Measurements from ENCODE around the gene PLEK.

DNA sequence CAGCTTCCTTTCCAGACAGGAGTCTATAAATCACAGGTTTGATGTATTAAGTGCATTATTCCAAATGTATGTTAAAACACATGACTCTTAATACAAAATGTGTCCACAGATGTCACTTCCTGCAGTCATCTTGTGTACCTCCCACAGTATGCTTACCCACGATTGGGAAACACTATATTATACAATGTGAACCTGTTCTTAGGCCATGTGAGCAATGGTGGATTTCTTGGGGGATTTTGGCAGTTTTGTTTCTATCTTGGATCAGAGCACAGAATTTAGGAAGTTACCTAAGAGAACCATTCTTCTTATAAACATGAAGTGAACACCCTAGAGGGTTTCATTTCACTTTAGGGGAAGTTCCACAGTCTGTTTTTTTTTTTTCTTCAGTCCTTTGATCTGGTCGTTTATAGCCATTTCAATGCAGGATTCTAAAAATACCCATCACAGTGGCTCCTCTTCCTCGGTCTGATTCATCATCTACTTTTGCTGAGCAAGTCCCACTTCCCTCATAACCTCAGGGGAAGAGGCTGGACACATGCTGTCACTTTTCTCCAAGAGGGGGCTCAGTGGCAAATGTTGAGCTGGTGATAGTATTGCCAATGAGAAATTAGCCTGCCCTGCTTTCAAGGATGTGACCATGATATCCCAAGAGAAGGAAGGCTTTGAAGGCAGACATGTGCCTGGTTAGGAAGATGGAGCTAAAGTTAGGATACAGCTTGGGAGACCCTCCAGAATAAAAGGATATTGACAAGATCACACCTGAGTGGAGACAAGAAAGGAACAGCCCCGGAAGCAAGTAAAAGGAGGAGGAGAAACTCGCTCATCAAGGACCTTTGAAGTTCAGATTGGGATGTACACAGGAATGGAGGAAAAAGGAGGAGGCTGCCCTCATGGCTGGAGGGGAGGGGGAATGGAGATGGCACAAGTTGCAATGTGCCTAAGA is 22.6 kb downstream of the PLEK start:
- no peak for TF ChIP-seq FOXJ3 (CRISPR knock-in tag; IDR thresholded peaks at IDR 0.05)
- TF ChIP-seq, protein P1, sequence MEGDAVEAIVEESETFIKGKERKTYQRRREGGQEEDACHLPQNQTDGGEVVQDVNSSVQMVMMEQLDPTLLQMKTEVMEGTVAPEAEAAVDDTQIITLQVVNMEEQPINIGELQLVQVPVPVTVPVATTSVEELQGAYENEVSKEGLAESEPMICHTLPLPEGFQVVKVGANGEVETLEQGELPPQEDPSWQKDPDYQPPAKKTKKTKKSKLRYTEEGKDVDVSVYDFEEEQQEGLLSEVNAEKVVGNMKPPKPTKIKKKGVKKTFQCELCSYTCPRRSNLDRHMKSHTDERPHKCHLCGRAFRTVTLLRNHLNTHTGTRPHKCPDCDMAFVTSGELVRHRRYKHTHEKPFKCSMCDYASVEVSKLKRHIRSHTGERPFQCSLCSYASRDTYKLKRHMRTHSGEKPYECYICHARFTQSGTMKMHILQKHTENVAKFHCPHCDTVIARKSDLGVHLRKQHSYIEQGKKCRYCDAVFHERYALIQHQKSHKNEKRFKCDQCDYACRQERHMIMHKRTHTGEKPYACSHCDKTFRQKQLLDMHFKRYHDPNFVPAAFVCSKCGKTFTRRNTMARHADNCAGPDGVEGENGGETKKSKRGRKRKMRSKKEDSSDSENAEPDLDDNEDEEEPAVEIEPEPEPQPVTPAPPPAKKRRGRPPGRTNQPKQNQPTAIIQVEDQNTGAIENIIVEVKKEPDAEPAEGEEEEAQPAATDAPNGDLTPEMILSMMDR (IDR thresholded peaks at IDR 0.05): no peak
- no peak for TF ChIP-seq TCF12 (IDR thresholded peaks at IDR 0.05)
- TF ChIP-seq EZH2phosphoT487 (IDR thresholded peaks at IDR 0.05; ENCODE audit: borderline replicate concordance, low read depth): no peak
- TF ChIP-seq POLR2AphosphoS5 (IDR thresholded peaks at IDR 0.05; ENCODE audit: low read depth, low read length): no peak
- TF ChIP-seq, protein P2, sequence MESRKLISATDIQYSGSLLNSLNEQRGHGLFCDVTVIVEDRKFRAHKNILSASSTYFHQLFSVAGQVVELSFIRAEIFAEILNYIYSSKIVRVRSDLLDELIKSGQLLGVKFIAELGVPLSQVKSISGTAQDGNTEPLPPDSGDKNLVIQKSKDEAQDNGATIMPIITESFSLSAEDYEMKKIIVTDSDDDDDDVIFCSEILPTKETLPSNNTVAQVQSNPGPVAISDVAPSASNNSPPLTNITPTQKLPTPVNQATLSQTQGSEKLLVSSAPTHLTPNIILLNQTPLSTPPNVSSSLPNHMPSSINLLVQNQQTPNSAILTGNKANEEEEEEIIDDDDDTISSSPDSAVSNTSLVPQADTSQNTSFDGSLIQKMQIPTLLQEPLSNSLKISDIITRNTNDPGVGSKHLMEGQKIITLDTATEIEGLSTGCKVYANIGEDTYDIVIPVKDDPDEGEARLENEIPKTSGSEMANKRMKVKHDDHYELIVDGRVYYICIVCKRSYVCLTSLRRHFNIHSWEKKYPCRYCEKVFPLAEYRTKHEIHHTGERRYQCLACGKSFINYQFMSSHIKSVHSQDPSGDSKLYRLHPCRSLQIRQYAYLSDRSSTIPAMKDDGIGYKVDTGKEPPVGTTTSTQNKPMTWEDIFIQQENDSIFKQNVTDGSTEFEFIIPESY (IDR thresholded peaks at IDR 0.05; ENCODE audit: borderline replicate concordance, low read depth): no peak
- no peak for TF ChIP-seq YY1 (IDR thresholded peaks at IDR 0.05; ENCODE audit: low read depth)
- TF ChIP-seq SMC3 (IDR thresholded peaks at IDR 0.05; ENCODE audit: low read depth, low read length): no peak
- no peak for TF ChIP-seq RXRA (IDR thresholded peaks at IDR 0.05; ENCODE audit: borderline replicate concordance, low read depth)

All from SK-N-SH (cell line).